Suppressor macrophage treated with lipopolysaccharide for 4 hours (primary cell): ENCODE measurements around the gene KRT78.
"Not testable (repeated sequence)": the region's sequence is repeated elsewhere in the genome, so short reads cannot be mapped to it uniquely, and the experiment has no call there.

Experiments used
- DNase-seq: peaks from one replicate; pipeline ENCODE4 v3.0.0-alpha.2; 2020

Gene KRT78

GRCh38 chr12:52809166-52809565, 39.6 kb downstream of the KRT78 start:
- DNase-seq: no peak

GRCh38 chr12:52808573-52809160, 40.1 kb downstream of the KRT78 start:
- no peak for DNase-seq

- no peak for DNase-seq
Observed at GRCh38 chr12:52807544-52808470, 41.0 kb downstream of the KRT78 start.

- no peak for DNase-seq
Observed at GRCh38 chr12:52806821-52807543, 41.8 kb downstream of the KRT78 start.

DNA sequence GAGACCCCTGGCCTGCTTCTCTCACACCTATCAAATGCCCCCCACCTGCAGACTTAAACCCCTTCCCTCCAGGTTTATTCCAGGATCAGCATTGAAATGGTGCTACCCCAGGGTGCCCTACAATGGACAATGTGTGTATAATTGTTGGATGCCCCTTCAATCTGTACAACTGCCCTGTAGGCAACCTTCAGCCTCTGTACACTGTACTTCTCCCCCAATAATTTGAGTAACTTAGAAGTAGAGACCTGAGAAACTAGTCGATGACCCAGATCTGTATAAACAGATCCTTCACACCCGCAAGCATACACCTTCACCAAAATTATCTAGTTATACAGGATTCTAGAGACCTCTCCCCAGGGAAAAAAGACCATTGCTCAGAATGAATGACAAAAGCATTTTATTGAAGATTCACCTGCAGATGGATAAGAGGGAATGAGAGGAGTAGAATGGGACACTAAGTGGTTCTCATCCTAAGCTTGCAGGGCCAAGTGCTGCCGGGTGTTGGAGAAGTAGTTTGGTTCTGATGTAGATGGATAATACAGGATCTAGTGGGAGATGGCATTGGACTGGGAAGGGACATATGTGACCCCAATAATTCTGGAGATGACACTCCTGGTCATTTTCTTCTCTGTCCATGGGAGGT, 42.5 kb downstream of the KRT78 start:
- DNase-seq: no peak

- no peak for DNase-seq
Observed at GRCh38 chr12:52805739-52806138, 43.1 kb downstream of the KRT78 start.

GRCh38 chr12:52805000-52805399, 43.8 kb downstream of the KRT78 start:
- DNase-seq: no peak

DNA sequence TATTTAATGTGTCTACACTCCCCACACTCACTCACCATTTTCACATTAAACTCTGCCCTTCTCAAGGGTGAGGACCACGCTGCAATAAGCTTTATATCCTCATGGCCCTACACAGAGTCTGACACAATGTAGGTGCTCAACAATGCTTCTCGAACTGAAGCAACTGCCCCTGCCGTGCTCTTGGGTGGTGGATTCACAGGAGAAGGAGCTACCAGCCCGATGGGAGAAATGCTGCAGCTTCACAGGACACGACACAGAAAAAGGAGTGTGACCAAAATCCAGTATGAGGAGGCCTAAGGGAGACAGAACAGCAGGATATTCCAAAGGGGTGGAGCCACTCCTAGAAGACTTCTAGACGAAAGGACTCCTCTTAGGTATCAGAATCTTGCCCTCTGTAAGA, 46.4 kb downstream of the KRT78 start:
- no peak for DNase-seq

- DNase-seq: no peak
Observed at GRCh38 chr12:52801773-52802172, 47.0 kb downstream of the KRT78 start.

DNA sequence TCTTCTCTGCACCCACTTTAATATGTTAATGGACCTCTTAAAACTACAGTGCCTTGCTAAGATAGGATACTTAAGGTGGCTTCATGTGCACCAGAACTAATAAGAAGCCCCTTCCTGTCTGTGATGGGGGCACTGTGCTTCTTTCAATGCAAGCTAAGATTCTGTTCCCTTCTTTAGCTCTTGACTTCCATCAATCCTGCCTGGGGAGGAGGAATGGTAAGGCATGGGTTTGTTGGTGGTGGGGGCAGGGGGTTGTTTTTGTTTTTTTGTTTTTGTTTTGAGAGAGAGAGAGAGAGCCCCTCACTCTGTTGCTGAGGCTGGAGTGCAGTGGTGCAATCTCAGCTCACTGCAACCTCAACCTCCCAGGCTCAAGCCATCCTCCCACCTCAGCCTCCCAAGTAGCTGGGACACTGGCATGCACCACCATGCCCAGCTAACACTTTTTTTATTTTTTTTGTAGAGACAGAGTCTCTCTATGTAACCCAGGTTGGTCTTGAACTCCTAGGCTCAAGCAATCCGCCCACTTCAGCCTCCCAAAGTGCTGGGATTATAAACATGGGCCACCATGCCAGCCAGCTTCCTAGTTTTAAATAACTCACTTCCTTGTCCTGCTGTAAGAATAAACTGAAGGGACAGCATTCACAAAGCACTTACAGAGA, 48.4 kb downstream of the KRT78 start:
- DNase-seq: no peak

DNA sequence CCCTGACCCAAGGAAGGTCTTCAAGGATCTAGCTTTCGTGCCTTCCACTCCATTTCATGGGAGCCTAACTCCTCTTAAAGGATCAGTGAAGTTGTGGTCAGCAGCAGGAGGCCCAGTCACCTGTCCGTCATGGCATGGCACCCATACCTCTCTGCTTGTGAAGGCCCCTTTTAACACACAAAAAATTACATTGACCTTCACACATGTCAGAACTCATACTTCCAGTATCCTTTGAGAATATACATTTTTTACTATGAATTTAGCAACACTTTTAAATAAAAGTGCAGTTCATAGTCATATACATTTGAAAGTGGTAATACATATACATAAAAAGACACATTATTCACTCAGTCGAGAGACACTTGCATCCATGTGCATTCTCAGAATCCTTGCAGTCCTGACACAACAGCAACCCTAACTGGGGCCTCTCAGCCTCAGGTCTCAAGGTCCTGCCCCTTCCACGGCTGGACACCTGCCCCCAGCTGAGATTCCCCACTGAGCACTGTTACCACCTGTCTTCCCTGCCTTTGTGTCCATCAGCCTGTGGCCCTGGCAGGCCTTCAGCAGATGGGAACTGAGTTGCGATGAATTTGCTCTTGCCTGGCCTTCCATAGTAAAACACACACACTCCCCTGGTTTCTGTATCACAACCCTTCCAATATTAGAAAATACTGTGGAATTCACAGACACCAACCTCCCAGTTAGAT, 49.1 kb downstream of the KRT78 start:
- no peak for DNase-seq

DNA sequence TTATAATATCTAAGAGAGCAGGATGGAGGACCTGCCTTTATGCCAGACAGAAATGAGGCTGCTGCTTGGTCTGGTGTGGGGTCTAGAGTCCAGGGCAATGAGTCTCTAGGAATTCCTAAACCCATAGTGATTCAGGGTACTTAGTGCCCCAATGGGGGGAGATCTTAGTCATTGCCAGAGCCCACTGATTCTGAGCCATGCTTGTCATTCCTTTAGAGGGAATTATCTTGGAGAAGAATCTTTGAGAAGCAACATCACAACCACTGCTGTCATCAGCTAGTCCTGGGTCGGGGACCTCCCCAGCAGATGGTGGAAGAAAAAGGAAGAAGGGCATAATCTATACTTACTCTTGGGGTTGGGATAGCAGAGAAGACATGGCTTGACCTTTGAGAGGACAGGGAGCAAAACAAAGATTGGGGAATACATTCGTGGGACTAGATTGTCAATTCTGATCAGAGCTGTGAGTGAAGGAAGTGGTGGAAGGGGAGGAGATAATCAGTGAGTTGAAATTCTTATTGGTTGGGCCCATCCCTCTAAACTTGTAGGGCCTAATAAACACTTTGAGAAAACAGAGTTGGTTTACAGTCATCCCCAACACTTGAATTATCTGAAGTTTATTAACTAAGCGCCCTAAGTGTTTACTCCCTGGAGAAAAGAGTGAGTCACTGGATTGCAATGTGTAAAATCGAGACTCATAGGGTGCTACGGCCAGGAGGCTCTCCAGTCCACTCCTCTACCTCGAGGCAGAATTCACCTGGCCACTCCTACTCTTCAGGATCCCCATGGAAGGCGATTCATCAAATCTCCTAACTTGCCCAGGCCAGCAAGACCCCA, 49.9 kb downstream of the KRT78 start:
- no peak for DNase-seq

GRCh38 chr12:52798003-52798670, 50.7 kb downstream of the KRT78 start:
- DNase-seq: no peak

DNA sequence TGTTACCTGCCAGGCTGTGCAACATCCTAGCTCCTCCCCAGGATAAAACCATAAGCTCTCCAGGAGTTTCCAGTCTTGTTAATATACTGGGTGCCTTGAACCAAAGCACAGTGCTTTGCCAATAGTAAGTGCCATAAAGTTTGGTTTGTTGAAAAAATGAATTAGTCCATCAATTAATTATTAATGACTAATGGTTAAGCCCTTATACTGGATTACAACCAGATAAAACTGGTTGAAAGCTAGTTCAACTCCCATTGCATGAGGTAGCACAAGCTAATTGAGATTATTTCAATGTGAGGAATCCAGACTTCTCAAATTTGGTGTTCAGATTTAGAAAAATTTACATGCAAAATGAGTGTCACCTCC, 51.3 kb downstream of the KRT78 start:
- DNase-seq: no peak

GRCh38 chr12:52796839-52797528, 51.8 kb downstream of the KRT78 start:
- no peak for DNase-seq

DNA sequence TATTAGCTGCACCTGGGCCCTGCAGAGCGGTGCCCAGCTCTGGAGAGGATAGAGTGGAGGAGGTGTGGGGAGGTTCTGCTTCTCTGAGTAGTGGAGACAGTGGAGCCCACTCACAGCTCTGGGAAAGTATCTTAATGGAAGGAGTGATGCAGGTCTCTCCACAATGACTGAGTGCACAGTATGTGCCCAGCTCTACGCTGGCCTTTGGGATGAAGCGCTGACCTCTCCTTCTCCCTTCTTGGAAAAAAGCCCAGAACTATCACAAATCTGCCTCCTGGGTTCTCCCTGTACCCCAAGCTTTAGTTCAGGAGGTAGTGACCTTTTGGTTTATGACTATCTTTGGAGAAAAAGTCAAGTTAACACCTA, 52.4 kb downstream of the KRT78 start:
- no peak for DNase-seq

DNA sequence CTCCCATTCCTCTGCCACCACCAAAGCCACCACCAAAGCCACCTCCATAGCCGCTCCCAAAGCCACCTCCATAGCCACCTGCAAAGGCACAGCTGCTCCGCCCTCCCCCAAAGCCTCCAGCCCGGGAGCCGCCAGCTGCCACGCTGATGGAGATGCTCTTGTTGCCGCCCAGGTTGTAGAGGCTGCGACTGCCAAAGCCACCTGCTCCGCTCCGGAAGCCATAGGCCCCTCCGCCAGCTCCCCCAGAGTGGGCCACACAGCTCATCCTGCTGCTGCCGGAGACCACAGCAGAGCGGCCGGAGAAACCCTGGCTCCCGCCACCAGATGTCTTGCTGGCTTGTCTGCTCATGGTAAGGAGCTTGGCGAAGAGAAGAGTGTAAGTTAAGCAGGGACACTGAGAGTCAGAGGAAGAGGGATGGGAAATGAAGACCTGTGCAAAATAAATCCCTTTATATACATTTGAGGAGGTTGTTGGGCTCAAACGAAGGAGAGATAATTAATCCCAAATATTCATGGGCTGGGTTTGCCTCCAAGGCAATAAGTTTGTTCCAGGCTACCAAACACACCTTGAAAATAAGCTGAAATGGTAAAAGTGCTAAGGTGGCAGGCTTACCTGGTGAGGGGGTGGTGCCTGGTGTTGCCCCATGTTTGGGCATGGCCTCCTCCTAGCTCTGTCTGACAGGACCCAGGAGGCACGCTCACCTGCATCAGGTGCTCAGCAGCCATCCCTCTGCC, 52.9 kb downstream of the KRT78 start, which contains the start of gene KRT3:
TSS of gene KRT3 (minus strand) at position 424 of the 735 bp plus-strand sequence. CDS start at position 349, 75 bp downstream.
- DNase-seq: no peak

DNA sequence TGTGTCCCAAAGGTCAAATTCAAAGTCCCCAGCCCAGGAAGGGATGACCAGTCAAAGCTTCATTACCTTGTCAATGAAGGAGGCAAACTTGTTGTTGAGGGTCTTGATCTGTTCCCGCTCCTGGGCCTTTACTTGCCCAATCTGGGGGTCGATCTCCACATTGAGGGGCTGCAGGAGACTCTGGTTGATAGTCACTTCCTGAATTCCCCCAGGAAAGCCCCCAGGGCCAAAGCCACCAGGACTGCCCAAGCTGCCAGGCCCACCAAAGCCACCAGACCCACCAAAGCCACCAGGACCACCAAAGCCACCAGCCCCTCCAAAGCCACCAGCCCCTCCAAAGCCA, 53.5 kb downstream of the KRT78 start:
- DNase-seq: not testable (repeated sequence)
